B cell (primary cell): Measurements from ENCODE around the gene STARD10.

Experiments
- EZH2 ChIP-seq: IDR thresholded peaks from 2 replicates; pipeline ENCODE4 v1.6.1; 2012; ENCODE audit warnings: borderline replicate concordance, low read depth, mild to moderate bottlenecking, moderate library complexity, low read length; ENCODE audit not compliant: insufficient read depth, poor library complexity, severe bottlenecking
- TF ChIP-seq, protein P1 (sequence below): fragments of 200-600 bp; IDR thresholded peaks from one replicate; pipeline ENCODE4 v1.8.0; 2022; ENCODE audit warnings: antibody characterized with exemption, mild to moderate bottlenecking

DNA sequence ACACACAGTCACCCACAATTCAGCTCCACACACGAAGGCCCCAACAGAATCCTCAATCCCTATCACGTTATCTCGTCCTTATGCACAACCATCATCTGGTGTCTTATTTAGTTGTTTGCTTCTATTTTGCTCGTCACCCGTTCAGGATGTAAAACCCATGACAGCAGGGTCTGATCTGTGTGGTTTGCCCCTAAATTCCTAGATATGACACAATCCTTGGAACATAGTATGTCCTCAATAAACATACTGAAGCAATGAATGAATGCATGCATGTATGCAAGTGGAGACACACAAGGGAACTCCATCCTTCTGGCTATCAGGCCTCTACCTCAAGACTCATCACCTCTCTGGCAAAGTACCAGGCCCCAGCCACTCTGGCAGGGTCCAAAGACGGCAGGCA is 20.2 kb downstream of the STARD10 start:
- TF ChIP-seq EZH2 = no peak
- TF ChIP-seq, protein P1, sequence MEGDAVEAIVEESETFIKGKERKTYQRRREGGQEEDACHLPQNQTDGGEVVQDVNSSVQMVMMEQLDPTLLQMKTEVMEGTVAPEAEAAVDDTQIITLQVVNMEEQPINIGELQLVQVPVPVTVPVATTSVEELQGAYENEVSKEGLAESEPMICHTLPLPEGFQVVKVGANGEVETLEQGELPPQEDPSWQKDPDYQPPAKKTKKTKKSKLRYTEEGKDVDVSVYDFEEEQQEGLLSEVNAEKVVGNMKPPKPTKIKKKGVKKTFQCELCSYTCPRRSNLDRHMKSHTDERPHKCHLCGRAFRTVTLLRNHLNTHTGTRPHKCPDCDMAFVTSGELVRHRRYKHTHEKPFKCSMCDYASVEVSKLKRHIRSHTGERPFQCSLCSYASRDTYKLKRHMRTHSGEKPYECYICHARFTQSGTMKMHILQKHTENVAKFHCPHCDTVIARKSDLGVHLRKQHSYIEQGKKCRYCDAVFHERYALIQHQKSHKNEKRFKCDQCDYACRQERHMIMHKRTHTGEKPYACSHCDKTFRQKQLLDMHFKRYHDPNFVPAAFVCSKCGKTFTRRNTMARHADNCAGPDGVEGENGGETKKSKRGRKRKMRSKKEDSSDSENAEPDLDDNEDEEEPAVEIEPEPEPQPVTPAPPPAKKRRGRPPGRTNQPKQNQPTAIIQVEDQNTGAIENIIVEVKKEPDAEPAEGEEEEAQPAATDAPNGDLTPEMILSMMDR = no peak
